ENCODE measurements around the gene LRRK1.

The LRRK1 gene

DNA sequence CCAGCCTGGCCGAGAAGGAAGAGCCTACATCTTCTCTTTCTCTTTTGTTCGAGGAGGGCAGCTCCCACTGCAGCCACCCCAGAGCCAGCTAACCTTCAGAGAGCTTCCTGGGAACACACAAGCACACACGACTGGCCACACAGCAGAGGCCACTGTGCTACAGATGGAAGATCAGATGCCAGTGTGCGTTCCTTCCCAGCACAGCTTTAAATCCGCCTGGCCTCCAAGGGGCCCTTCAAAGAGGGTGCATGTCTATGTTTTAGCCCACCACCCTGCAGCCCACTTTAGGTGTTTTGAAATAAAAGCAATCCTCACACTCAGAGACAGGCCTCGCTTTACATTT is 27.2 kb upstream of the LRRK1 start:
- DNase-seq (ENCODE audit: low read depth, low spot score) = no peak

DNA sequence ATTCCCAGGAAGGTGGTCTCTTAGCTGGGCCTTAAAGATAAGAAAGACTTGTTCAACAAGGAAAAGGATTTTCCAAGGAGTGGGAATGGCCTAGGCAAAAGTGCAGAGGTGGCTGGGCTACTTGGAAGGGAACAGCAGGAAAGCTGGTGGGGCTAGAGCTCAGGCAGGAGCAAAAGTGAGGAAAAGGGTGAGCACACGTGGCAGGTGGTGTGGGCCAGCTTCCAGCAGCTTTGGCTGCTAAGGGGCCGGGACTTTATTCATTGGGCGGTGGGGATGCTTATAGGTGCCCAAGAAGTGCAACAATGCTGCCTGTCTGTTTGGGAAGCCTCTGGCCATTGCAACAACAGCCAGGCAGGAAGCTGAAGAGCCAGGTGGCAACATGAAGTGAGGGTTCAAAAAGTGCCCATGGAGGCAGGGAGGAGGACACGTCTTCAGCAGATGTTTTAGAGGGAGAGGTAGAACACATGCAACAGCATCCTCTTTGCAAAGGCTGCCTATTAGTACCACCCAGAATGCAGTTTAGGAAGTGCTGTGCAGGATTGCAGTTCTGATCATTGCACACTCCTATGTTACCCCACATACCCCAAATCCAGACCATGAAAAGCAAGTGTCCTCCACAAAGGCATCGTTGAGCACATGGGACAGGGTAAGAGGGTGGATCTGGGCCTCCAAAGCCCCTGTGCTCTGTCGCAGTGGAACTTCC is 25.7 kb upstream of the LRRK1 start:
- DNase-seq (ENCODE audit: low read depth, low spot score) = no peak

DNA sequence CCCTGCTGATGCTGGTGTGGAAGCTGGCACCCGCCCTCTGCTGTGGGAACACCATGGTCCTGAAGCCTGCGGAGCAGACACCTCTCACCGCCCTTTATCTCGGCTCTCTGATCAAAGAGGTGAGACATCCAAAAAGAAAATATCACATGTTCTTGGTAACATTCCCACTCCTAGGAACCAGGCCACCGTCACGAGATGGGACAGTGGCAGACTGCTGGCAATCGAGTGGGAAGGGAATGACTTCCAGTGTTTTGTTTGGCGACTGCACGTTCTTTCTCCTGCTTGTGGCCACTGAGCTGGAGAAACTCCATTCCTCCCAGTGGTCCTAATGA is 25.2 kb upstream of the LRRK1 start:
- DNase-seq (ENCODE audit: low read depth, low spot score) = no peak

DNA sequence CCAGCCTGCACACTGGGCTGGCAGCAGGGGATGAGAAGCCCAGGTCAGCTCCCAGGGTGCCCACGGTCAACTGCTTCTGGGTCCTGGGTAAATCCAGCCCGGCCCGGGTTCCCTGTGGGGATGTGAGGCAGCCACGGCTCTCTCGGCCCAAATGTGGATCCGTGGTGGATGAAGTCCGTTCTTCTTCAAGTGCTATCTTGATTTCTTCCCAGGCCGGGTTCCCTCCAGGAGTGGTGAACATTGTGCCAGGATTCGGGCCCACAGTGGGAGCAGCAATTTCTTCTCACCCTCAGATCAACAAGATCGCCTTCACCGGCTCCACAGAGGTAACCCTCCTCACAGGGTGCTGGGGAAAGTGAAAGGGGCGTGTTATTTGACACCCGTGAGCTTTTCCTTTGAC is 23.4 kb upstream of the LRRK1 start:
- no peak for DNase-seq (ENCODE audit: low read depth, low spot score)

DNA sequence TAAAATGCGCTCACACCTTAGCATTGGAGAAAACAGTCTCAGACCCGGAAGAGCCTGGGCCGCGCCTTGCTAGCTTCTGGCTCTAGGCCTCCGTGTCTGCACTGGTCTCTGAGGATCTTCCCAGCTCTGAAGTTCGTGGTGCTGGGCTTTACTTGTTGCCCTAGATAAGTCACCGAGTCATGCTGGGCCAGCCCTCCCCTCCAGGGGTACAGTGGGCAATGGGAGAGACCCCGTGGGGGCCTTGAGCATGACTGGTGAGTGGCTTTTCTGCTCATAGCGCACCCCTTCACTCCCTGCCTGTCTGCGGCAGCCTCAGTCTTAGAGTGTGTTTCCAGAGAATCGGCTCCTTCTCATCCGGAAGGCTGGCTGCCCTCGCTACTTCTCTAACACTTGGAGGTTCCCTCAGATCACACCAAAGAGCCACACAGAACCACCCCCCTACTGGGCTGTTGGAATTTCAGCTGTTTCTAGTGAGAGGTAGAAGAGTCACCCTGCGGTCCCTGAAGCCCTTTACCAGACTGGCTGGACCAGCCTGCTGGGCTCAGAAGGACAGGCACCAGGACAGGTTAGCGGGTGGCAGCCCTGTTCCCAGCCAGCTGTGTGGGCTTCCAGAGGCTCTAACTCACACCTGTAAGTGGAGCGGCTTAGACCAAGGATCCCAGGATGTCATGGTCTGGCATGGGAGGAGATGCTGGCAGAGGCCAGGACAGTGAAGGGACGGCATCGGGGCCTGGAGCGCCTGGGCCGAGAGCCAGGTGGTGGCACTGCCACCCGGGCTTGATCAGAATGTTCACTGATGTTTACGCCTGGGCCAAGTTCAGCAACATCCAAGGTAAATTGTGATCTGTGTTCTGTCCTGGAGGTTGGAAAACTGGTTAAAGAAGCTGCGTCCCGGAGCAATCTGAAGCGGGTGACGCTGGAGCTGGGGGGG is 21.7 kb upstream of the LRRK1 start:
- no peak for DNase-seq (ENCODE audit: low read depth, low spot score)

DNA sequence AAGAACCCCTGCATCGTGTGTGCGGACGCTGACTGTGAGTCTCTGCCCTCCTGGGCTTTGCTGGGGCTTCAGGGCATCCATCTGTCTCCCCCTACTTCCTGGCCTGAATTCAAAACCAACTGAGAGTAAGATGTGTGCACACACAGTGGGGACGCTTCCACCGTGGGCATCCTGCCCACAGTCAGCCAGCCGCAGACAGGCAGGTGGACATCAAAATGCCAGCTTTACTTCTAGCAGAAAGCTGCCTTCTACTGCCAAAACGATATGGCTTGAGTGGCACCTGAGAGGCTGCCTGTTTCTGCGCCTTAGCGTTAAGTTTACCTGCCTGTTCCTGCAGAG is 21.0 kb upstream of the LRRK1 start:
- no peak for DNase-seq (ENCODE audit: low read depth, low spot score)

DNA sequence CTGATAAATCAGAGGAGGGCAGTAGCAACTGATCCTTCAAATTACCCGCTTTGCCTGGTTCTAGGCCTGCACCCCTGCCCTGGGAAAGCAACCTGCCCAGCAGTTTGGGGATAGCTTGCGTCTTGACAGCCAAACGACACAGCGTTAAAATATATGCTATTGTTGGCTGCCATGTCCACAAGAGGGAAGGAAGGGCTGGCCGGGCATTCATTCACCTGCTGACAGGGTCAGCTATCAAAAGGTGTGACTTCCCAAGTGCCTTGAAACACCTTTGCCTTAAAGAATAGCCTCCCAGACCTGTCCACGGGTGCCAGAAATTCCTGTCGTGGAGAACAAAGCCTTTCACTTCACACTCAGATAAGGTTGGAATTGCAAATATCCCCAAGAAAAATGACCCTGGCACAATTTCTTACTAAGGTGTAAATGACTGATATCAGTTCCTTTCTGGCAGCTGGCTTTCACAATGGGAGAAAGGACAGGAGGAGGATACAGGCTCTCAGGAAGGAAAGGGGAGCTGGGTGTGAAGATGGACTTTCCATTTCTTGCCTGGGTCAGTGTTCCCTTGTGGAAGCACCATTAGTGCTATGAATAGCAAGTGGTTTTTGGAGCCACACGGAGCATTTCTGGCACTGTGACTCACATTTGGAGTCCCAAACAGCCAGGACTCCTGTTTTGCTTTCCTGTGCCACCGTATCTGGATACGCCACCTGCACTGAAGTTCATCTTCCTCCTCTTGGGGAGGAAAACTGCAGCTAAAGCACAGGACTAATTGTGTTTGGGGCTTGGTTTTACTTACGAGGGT is 20.3 kb upstream of the LRRK1 start:
- DNase-seq (ENCODE audit: low read depth, low spot score) = no peak

DNA sequence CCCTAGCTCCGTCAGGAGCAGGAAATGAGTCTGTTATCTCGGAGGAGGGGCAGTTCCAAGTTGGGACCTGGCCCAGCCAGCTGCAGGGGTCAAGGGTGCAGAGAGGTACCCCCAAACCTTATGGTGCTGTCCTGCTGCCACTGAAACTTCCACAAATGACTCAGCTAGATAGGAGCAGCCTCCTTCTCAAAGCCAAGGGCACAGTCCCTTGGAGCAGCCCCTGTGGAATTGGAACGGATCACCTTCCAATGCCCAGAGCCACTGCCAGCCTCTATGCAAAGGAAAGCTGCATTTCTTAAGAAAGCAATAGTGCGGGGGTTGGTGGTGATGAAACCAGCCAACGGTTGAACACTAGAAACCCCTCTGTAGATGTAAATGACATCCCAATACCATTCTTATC is 19.6 kb upstream of the LRRK1 start:
- no peak for DNase-seq (ENCODE audit: low read depth, low spot score)

DNA sequence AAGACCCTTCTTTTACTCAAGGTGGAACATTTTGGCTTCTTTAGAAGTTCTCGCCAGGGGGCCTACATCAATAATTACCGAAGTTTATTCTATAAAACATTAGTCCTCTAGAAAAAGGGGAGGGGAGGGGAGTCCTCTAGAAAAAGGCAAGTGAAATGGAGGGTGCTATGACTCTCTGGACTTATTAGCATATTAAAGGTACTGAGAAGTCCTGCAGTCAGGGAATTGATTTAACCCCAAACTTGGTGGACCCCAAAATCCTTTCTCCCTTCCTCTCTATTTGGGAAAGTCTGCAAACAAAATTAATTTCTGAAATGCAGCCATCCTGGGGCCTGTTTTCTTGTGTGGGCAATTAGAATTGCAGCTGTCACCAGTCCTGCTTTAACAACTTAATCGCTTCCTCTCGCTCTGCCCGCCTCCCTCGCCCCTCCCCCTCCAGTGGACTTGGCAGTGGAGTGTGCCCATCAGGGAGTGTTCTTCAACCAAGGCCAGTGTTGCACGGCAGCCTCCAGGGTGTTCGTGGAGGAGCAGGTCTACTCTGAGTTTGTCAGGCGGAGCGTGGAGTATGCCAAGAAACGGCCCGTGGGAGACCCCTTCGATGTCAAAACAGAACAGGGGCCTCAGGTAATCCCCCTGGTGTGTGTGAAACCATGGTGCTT is 18.9 kb upstream of the LRRK1 start:
- no peak for DNase-seq (ENCODE audit: low read depth, low spot score)

DNA sequence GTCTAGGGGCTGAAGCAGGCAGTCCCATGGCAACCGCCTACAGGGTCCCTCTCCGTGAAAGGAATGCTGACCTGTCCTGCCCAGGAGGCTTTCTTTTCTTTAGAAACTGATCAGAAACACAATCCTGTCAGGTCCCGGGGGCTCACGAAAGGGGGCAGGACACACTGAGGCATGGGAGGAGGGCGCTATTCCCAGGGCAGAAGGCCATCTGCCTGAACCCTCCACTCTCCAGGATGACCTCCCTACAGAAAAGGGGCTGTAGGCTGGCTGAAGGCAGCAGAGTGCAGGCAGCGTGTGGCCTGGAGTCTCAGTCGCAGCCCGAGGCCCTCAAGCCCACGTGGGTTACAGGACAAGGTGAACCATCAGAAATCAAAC is 18.4 kb upstream of the LRRK1 start:
- no peak for DNase-seq (ENCODE audit: low read depth, low spot score)

DNA sequence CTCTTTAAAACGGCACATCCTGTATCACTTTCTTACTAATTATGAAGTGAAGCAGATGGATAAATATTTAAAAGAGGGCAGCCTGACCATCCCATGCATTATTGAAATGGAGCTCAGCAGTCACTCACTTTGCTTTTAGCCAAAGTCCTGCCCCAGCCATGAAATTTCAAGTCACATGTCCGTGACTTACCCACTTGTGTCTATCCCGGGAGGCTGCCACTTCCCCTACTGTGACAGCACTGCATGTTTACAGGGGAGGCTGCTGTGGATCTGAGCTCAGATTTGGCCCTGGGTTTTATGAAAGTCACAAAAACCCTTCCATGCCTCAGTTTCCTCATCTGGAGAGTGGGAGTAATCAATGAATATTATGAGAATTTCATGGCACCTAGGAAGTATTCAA is 17.9 kb upstream of the LRRK1 start:
- DNase-seq (ENCODE audit: low read depth, low spot score) = no peak

DNA sequence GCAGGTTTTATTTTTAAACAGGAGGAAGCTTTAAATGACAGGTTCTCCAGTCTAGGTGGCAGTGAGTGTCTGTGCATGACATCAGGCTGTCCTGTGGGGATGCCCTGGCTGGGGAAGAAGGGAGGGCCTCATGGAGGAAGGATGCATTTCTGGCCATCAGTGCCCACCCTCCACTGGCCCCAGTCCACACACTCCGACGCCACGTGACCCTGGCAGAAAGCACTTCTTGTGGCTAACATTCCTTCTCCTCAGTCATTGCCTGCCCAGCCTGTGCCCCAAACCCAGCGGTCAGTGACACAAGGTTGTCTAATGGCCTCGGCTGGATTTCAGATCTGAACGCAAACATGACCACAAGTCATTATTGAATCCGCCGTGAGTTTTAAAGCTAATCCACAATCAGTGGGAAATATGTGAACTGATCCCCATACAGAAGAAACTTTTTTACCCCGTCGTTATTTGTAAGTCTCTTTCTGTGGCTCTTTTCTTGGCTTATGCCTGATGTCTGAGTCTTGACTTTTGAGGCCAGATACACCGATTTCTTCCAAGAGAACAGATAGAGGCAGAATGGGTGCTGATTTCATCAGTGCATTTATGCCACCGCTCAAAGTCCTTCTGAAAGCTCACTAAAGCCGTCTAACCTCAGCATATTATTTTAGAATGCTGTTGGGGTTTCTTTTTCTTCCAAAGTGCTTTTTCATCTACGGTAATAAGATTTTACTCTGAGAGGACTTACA is 17.3 kb upstream of the LRRK1 start:
- no peak for DNase-seq (ENCODE audit: low read depth, low spot score)

DNA sequence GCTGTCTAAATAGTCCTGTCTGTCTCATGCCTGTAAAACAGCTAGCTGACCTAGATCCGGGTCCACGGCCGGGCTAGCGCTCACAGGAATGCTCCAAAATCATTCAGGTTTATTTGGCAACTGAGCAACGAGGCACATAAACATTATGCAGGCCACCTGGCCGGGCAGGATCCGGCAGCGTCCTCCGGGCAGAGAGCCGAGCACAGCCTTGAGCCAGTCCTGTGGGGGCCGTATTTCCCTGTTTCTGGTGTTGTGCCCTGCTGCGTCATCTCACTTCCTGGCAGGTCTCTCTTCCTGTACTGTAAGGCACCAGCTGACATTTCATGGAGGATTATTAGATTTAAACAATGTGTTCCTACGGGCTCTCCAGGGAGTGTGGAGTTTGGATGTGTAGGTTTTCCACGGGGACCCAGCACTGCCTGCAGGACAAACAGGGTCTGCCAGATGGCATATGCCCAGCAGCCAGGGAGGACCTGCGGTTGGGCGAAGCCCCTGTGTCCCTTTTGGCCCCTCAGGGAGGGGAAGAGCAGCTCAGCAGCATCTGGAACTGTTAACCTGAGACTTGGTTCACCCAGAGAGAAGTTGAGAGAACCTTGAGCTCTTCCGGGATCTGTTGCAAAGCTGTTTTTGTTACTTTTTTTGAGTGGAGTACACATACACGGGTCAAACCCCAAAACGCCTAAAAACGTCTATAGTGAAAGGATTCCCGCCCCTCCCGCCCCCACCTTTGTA is 16.6 kb upstream of the LRRK1 start:
- DNase-seq (ENCODE audit: low read depth, low spot score) = peak; percentile 69

DNA sequence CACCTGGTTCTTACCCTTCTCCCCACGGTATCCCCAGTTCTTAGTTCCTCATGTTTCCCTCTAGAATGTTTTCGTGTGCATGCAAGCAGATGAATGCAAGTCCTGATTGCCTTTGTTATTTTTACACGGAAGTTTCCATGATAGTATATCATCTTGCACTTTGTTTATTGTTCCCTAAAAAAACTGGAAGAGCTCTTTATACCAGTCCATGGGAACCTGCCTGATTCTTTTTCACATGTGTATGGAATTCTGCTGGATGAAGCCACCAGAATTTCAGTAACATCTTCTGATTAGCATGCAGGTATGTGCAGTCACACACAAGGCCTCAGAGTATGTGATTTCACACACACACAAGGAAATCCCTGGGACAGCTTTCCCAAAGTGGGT is 16.0 kb upstream of the LRRK1 start:
- no peak for DNase-seq (ENCODE audit: low read depth, low spot score)

DNA sequence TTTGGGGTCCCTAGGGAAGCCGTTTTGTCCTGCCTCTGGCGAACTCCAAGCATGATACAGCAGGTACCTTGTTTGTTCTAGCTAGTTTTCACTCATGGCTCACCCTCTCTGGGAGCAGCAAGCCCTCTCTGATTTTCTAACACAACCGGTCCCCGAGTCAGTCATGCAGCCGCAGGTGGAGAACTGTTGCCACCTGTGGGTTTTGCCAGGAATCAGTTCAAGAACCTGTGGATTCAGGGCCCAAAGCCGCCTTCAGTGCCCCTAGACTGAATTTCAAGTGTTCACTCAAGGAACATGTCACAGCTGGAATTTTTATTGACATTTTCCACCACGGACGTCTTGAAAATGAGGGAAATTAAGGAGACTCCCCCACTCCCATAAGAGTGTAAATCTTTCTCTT is 13.3 kb upstream of the LRRK1 start:
- DNase-seq (ENCODE audit: low read depth, low spot score) = no peak

DNA sequence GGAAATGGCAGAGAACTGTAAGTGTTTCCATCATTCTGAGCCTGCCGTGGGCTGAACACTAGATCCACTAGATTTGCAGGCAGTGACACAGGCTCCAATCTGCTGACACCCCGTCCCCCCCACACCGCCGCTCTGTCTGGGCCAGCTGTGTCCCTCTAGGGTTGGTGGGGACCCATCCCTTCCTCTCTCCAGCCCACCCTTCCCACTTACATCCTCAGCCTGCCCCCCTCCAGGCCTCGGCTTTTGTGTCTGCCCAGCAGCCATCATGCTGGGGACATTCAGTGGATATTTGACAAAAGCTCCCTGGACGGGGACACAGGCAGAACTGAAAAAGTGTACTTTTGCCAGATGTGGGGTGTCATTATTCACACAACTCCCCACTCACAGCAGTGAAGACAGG is 10.7 kb upstream of the LRRK1 start:
- no peak for DNase-seq (ENCODE audit: low read depth, low spot score)

DNA sequence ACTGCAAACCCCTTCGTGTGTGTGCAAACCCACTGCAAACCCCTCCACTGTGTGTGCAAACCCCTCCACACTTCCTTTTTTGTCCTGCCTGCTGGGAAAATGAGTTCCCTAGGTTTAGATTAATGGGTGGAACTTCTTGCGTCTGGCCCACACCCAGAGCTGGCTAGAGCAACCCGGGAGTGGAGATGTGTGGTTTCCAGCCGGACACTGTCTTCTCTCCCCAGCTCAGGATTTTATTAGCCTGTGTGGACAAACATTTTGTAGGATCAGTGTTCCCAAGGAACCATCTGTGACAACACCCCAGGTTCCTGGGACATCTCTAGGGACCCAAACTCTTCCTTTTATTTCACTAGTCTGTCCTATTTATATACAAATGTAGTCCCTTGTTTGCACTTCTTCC is 9.6 kb upstream of the LRRK1 start:
- no peak for DNase-seq (ENCODE audit: low read depth, low spot score)

DNA sequence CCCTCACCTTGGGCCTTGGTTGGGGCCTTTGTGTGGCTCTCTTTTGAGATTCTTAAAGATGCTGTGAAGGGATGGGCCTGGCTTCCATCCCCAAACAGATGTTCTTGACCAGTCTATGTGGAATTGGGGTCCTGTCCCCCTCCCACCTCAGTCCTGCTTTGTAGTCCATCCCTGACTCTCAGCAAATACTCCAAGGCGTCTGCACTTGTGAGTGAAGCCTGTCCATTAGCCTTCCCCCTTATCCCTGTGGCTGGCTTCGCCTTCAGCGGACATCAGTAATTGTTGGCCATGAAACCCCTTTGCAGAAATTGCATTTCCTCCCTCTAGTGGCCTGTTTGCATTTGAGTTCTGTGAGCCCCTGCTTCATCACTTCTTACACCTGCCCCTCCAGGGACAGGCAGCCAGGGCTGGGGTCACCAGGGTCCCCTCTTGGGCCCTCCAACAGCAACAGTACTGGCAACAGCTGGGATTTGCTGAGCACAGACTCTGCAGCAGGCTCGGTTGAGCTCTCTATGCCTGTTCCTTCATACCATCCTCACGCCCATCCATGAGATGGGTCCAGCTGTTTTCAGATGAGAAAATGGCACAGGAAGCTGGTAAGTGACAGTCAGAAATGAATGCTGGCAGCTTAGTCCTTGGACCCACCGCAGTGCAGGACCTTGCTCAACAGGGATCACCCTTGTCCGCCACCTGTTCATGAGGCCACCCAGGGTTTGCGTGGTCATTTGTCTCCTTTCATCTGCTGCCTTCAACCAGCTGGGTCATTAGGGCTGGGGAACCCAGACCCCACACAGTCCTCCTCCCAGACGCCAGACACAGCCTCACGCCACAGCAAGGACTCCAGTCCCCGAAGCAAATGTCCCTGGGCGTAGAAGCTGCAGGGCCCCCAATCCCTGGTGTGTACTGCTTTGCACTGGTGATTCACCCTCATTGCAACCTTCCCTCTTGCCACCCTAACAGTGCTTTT is 8.9 kb upstream of the LRRK1 start:
- no peak for DNase-seq (ENCODE audit: low read depth, low spot score)

DNA sequence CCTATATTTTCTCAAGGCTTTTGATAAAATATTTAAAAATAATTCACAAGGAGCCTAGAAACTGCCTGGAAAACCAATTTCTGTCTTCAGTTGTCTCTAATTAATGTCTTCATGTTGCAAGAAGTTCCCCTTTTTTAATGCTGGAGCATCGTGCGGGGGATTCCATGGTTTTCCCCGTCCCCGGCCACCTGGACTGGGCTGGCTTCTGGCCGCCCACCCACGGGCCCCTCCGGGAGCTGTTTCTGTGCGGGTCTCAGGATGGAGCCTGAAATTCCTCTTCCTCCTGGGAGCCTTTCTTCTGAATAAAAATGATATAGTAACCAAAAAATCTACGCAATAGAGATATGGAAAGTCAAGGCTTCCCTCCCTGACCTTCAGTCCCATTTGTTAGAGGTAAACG is 8.1 kb upstream of the LRRK1 start:
- no peak for DNase-seq (ENCODE audit: low read depth, low spot score)

DNA sequence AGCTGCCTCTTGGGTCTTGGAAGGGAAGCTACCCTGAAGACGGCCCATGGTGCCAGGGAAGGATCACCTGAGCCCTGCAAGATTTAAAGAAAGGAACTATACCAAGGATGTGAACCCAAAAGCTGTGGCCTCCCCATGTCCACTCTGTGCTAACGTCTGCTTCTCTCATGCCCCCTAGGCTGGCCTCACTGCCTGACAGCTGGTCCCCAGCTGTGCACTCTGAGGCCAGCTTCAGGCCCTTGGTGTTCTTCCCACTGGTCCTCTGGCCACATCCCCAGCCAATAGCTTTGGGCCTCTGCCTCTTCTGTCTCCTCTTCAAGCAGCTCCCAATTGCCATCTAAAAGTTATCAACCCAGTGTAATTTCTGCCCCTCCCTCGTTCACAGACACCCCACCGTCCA is 5.2 kb upstream of the LRRK1 start:
- no peak for DNase-seq (ENCODE audit: low read depth, low spot score)

All from smooth muscle cell of the brain vasculature (primary cell).